H9 (cell line): Measurements from ENCODE around the gene URB1. TPM values are rescaled to one million over a fixed set of nuclear protein-coding genes. Genes with fewer than 3 reads are reported as not detected.

Source experiments
- DNase-seq: peaks from one replicate; pipeline ENCODE4 v3.0.0-alpha.2; 2017
- H2AFZ ChIP-seq: one replicate; pipeline ENCODE4 v1.6.1; 2013; ENCODE audit warnings: mild to moderate bottlenecking, low read length, control low read depth, moderate library complexity
- H2AK5ac ChIP-seq: 2 replicates; pipeline ENCODE4 v1.6.1; 2013; ENCODE audit warnings: low read length, control low read depth, mixed read lengths; ENCODE audit not compliant: insufficient read length
- H2BK120ac ChIP-seq: one replicate; pipeline ENCODE4 v1.6.1; 2013; ENCODE audit warnings: low read depth, mild to moderate bottlenecking, low read length, control low read depth, inconsistent platforms; ENCODE audit not compliant: poor library complexity, severe bottlenecking
- H2BK12ac ChIP-seq: 2 replicates; pipeline ENCODE4 v1.6.1; 2013; ENCODE audit warnings: low read length, control low read depth, mixed read lengths, low read depth; ENCODE audit not compliant: insufficient read length
- H2BK15ac ChIP-seq: 2 replicates; pipeline ENCODE4 v1.6.1; 2013; ENCODE audit warnings: low read depth, low read length, control low read depth
- H2BK20ac ChIP-seq: one replicate; pipeline ENCODE4 v1.6.1; 2013; ENCODE audit warnings: low read depth, mild to moderate bottlenecking, low read length, control low read depth, inconsistent platforms; ENCODE audit not compliant: poor library complexity, severe bottlenecking
- H2BK5ac ChIP-seq: 2 replicates; pipeline ENCODE4 v1.6.1; 2013; ENCODE audit warnings: low read length, control low read depth, mixed read lengths; ENCODE audit not compliant: insufficient read length
- H3K14ac ChIP-seq: 2 replicates; pipeline ENCODE4 v1.6.1; 2013; ENCODE audit warnings: low read length, control low read depth; ENCODE audit not compliant: insufficient read depth
- H3K18ac ChIP-seq: 2 replicates; pipeline ENCODE4 v1.6.1; 2013; ENCODE audit warnings: low read depth, mild to moderate bottlenecking, mixed read lengths, low read length, control low read depth; ENCODE audit not compliant: insufficient read length
- H3K23ac ChIP-seq: 2 replicates; pipeline ENCODE4 v1.6.1; 2013; ENCODE audit warnings: low read length, control low read depth, mixed read lengths, low read depth; ENCODE audit not compliant: insufficient read length
- H3K23me2 ChIP-seq: 2 replicates; pipeline ENCODE4 v1.6.1; 2013; ENCODE audit warnings: low read depth, mild to moderate bottlenecking, mixed read lengths, low read length, control low read depth; ENCODE audit not compliant: insufficient read length, poor library complexity, severe bottlenecking
- H3K27ac ChIP-seq: 2 replicates; pipeline ENCODE4 v1.5.1; 2013; ENCODE audit warnings: low read length, control low read depth, mixed read lengths, low read depth; ENCODE audit not compliant: insufficient read length
- H3K27me3 ChIP-seq: 2 replicates; pipeline ENCODE4 v1.6.1; 2013; ENCODE audit warnings: low read length, control low read depth, inconsistent platforms; ENCODE audit not compliant: insufficient read depth
- H3K4ac ChIP-seq: 2 replicates; pipeline ENCODE4 v1.6.1; 2013; ENCODE audit warnings: low read depth, mild to moderate bottlenecking, control low read depth, inconsistent platforms, low read length, moderate library complexity
- H3K4me1 ChIP-seq: 2 replicates; pipeline ENCODE4 v1.6.1; 2013; ENCODE audit warnings: low read length, control low read depth, inconsistent platforms; ENCODE audit not compliant: insufficient read depth
- H3K4me2 ChIP-seq: 2 replicates; pipeline ENCODE4 v1.6.1; 2013; ENCODE audit warnings: low read length, control low read depth, mixed read lengths; ENCODE audit not compliant: insufficient read length, insufficient read depth
- H3K56ac ChIP-seq: 2 replicates; pipeline ENCODE4 v1.6.1; 2013; ENCODE audit warnings: low read depth, mild to moderate bottlenecking, mixed read lengths, low read length, control low read depth; ENCODE audit not compliant: insufficient read length
- H3K79me1 ChIP-seq: 2 replicates; pipeline ENCODE4 v1.6.1; 2013; ENCODE audit warnings: low read depth, mild to moderate bottlenecking, moderate library complexity, low read length, control low read depth, inconsistent platforms; ENCODE audit not compliant: insufficient read depth, poor library complexity, severe bottlenecking
- H3K79me2 ChIP-seq: 2 replicates; pipeline ENCODE4 v1.6.1; 2013; ENCODE audit warnings: low read length, control low read depth, inconsistent platforms; ENCODE audit not compliant: insufficient read depth
- H3K9ac ChIP-seq: 2 replicates; pipeline ENCODE4 v1.6.1; 2013; ENCODE audit warnings: low read length, control low read depth, mixed read lengths; ENCODE audit not compliant: insufficient read length; ENCODE audit errors: extremely low read depth
- H3K9me3 ChIP-seq: one replicate; pipeline ENCODE4 v1.6.1; 2013; ENCODE audit warnings: low read depth, low read length, inconsistent platforms; ENCODE audit not compliant: control insufficient read depth
- H3T11ph ChIP-seq: one replicate; pipeline ENCODE4 v1.6.1; 2013; ENCODE audit warnings: mild to moderate bottlenecking, low read length, control low read depth, inconsistent platforms
- H4K20me1 ChIP-seq: one replicate; pipeline ENCODE4 v1.6.1; 2013; ENCODE audit not compliant: control insufficient read depth, insufficient read length, insufficient read depth
- H4K5ac ChIP-seq: 2 replicates; pipeline ENCODE4 v1.6.1; 2013; ENCODE audit warnings: low read depth, mild to moderate bottlenecking, mixed read lengths, low read length, control low read depth; ENCODE audit not compliant: insufficient read length
- H4K8ac ChIP-seq: replicated peaks from 2 replicates; pipeline ENCODE4 v1.6.1; 2013; ENCODE audit warnings: low read length, control low read depth, mixed read lengths, low read depth; ENCODE audit not compliant: insufficient read length
- H4K91ac ChIP-seq: 2 replicates; pipeline ENCODE4 v1.6.1; 2013; ENCODE audit warnings: low read depth, mild to moderate bottlenecking, moderate library complexity, mixed read lengths, low read length, control low read depth; ENCODE audit not compliant: insufficient read length
- H3K27ac Mint-ChIP-seq, 3 experiments: 2 replicates in 2 of 3; 3 replicates in 1 of 3; pipeline ENCODE4 v1.8.0; 2020 to 2021; ENCODE audit warnings: mixed read lengths in 3 of 3, mild to moderate bottlenecking in 1 of 3, moderate library complexity in 1 of 3
- H3K27me3 Mint-ChIP-seq: 2 replicates; pipeline ENCODE4 v1.8.0; 2021; ENCODE audit warnings: low read depth, mild to moderate bottlenecking, moderate library complexity, mixed read lengths
- H3K36me3 Mint-ChIP-seq, 3 experiments: 2 replicates in 2 of 3; 3 replicates in 1 of 3; pipeline ENCODE4 v1.8.0; 2020 to 2021; ENCODE audit warnings: low read depth in 3 of 3, mixed read lengths in 3 of 3; ENCODE audit not compliant: insufficient read depth in 1 of 3
- H3K4me1 Mint-ChIP-seq, 2 experiments: 2 replicates each; pipeline ENCODE4 v1.8.0; 2020; ENCODE audit warnings: mixed read lengths in 2 of 2
- H3K4me3 Mint-ChIP-seq, 2 experiments: 2 replicates in 1 of 2; 3 replicates in 1 of 2; pipeline ENCODE4 v1.8.0; 2020 to 2021; ENCODE audit warnings: mild to moderate bottlenecking in 2 of 2, mixed read lengths in 2 of 2, moderate library complexity in 1 of 2
- H3K9me3 Mint-ChIP-seq, 2 experiments: 2 replicates in 1 of 2; 3 replicates in 1 of 2; pipeline ENCODE4 v1.8.0; 2020; ENCODE audit warnings: mild to moderate bottlenecking in 2 of 2, mixed read lengths in 2 of 2, moderate library complexity in 1 of 2
- whole genome bisulfite sequencing: extraction: QIAGEN DNeasy Blood & Tissue Kit; methylation state at CpG from one replicate; pipeline ENCODE4 v1.1.7; 2013; ENCODE audit warnings: missing lambda C conversion rate, low lambda C conversion rate, mixed read lengths; ENCODE audit not compliant: insufficient read length; ENCODE audit errors: extremely low coverage; 5-methylcytosine and 5-hydroxymethylcytosine counted together
- total RNA-seq: library from RNA; stranded (reverse); gene quantifications from 2 replicates; pipeline ENCODE4 v1.2.1, GENCODE V29; 2021
- TF ChIP-seq, protein P1 (sequence below): fragments of 200-600 bp; sonication (generic); conservative IDR thresholded peaks from 3 replicates; pipeline ENCODE4 v1.8.0; 2021; ENCODE audit warnings: antibody characterized with exemption, mild to moderate bottlenecking

The URB1 gene
- total RNA-seq, 1 experiment from 2014 or later = 23.5 TPM

GRCh38 chr21:32338209-32338921 lies 54.4 kb downstream of the URB1 start:
- no peaks in the 10 kb centered on the region for H3K4me1 ChIP-seq
- H2BK12ac ChIP-seq = no peak overlapping the region
- H3K79me2 ChIP-seq = no peaks in the 10 kb centered on the region
- H2BK5ac ChIP-seq = no peak overlapping the region
- no peak overlapping the region for H4K91ac ChIP-seq
- TF ChIP-seq, protein P1, sequence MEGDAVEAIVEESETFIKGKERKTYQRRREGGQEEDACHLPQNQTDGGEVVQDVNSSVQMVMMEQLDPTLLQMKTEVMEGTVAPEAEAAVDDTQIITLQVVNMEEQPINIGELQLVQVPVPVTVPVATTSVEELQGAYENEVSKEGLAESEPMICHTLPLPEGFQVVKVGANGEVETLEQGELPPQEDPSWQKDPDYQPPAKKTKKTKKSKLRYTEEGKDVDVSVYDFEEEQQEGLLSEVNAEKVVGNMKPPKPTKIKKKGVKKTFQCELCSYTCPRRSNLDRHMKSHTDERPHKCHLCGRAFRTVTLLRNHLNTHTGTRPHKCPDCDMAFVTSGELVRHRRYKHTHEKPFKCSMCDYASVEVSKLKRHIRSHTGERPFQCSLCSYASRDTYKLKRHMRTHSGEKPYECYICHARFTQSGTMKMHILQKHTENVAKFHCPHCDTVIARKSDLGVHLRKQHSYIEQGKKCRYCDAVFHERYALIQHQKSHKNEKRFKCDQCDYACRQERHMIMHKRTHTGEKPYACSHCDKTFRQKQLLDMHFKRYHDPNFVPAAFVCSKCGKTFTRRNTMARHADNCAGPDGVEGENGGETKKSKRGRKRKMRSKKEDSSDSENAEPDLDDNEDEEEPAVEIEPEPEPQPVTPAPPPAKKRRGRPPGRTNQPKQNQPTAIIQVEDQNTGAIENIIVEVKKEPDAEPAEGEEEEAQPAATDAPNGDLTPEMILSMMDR = no peak
- WGBS = no CpG with 5 or more reads among the region's 23 CpGs
- H2BK20ac ChIP-seq = no peak overlapping the region
- no peaks in the 10 kb centered on the region for H3K79me1 ChIP-seq
- H3K9me3 ChIP-seq = no peaks in the 10 kb centered on the region
- no peak overlapping the region for H2BK15ac ChIP-seq
- Mint-ChIP-seq H3K4me1 (peaks cover 12% of the 10 kb centered on the region in 2 experiments), H3K27me3 (no peaks in the 10 kb centered on the region), H3K27ac (peak overlapping the region in 2 of 3 experiments; percentile 25 to 94; a peak in 2 of 7 replicates), H3K36me3 (peaks cover 49 to 90% (median 81%) of the 10 kb centered on the region in 3 experiments; a peak in 6 of 7 replicates), H3K9me3 (no peaks in the 10 kb centered on the region), H3K4me3 (no peak overlapping the region)
- no peaks in the 10 kb centered on the region for H3K27me3 ChIP-seq
- H4K8ac ChIP-seq = no peak overlapping the region
- no peak for DNase-seq
- H3K9ac ChIP-seq = no peak overlapping the region
- no peak overlapping the region for H3K4ac ChIP-seq
- no peak overlapping the region for H2BK120ac ChIP-seq
- no peak overlapping the region for H3K27ac ChIP-seq
- H2AK5ac ChIP-seq = no peak overlapping the region
- H3K4me2 ChIP-seq = no peak overlapping the region
- no peak overlapping the region for H3K23ac ChIP-seq
- no peaks in the 10 kb centered on the region for H4K20me1 ChIP-seq
- no peak overlapping the region for H2AFZ ChIP-seq
- no peak overlapping the region for H3T11ph ChIP-seq
- no peak overlapping the region for H4K5ac ChIP-seq
- no peak overlapping the region for H3K56ac ChIP-seq
- no peak overlapping the region for H3K14ac ChIP-seq
- no peaks in the 10 kb centered on the region for H3K23me2 ChIP-seq
- H3K18ac ChIP-seq = no peak overlapping the region
